VCaP (cell line): ENCODE measurements around the gene KIAA0408.
A peak's percentile ranks its signal among the peaks of the same experiment; 100 is the strongest.

Experiments
- H3K27ac ChIP-seq: fragments of 450-650 bp; 2 replicates; pipeline ENCODE4 v1.5.1; 2017
- TF ChIP-seq, protein P1 (sequence below): fragments of 450-650 bp; conservative IDR thresholded peaks from 2 replicates; pipeline ENCODE4 v1.5.1; 2017; ENCODE audit warnings: mild to moderate bottlenecking, moderate library complexity

Gene KIAA0408

DNA sequence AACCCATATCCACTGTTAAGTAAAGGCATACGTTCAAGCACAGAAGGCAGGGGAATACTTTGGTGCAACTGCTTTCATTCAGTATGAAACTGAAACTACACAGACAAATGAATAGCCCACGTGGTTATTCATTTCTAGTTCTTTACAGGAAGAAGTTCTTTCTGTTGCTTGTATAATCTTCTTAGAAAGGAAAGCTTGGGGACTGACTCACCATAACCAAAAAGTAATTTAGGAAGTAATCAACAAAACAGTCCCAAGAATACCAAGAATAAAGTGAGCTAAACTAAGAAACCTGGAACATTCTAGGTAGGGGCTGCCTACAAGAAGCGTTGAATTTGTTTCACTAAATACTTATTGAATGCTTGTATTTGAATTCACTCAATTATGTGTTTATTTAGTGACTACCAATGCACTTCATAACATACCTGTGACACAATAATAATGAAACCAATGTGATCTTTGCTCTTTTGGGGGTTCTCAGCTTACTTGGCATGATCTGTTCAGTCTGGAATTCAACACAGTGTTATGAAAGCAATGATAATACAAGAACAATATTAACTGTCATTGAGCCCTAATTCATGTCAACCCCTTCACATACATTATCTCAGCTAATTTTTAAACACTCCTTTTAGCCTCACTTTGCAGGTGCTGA, 25.1 kb upstream of the KIAA0408 start:
- H3K27ac ChIP-seq = no peak overlapping the region
- TF ChIP-seq, protein P1, sequence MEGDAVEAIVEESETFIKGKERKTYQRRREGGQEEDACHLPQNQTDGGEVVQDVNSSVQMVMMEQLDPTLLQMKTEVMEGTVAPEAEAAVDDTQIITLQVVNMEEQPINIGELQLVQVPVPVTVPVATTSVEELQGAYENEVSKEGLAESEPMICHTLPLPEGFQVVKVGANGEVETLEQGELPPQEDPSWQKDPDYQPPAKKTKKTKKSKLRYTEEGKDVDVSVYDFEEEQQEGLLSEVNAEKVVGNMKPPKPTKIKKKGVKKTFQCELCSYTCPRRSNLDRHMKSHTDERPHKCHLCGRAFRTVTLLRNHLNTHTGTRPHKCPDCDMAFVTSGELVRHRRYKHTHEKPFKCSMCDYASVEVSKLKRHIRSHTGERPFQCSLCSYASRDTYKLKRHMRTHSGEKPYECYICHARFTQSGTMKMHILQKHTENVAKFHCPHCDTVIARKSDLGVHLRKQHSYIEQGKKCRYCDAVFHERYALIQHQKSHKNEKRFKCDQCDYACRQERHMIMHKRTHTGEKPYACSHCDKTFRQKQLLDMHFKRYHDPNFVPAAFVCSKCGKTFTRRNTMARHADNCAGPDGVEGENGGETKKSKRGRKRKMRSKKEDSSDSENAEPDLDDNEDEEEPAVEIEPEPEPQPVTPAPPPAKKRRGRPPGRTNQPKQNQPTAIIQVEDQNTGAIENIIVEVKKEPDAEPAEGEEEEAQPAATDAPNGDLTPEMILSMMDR = no peak

DNA sequence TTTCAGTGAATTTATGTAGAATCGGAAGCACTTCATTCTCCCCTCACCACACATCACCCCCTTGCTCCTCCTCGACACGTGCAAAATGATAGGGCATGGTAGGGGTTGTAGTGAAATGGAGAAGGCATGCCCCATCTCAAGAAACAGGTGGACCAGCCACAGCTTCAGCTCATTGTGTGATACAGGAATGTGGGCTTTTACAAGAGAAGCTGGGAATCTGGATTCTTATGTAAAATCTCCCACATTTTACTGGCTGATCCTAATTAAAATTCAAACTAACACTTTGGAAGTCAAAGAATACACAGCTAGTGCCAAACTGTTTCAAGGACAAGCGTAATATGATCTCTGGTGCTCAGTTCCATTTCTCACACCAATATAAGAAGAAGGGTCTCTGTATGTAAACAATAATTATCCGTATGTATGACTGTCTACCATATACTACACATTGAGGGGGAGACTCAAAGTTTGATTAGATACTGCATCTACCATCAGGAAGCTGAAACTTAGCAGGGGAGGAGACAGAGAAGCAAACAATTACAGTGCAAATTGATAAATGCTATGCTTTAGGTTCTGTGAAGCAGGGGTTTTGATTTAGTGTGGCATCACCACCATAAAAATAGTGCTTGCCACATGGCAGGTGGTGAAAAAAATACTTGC, 24.3 kb upstream of the KIAA0408 start:
- TF ChIP-seq, protein P1 = no peak
- no peak overlapping the region for H3K27ac ChIP-seq

DNA sequence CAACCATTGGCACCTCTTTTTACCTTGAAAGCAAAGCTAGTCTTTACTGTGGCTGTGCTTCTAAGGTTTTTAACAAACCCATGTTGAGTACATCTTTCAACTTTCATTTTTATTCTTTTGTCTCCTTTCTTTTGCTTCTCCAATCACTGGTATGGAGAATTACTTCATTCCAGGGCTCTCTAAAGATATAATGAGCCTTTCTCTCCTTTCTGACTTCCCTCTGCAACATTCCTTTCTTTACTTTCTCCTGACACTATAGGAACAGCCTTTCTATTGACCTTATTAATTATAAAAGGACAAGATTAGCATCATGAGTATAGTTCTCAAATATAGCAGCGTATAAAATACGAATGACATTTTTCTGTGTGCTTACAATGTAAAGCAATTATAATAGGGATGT, 23.1 kb upstream of the KIAA0408 start:
- TF ChIP-seq, protein P1 = no peak
- no peak overlapping the region for H3K27ac ChIP-seq

DNA sequence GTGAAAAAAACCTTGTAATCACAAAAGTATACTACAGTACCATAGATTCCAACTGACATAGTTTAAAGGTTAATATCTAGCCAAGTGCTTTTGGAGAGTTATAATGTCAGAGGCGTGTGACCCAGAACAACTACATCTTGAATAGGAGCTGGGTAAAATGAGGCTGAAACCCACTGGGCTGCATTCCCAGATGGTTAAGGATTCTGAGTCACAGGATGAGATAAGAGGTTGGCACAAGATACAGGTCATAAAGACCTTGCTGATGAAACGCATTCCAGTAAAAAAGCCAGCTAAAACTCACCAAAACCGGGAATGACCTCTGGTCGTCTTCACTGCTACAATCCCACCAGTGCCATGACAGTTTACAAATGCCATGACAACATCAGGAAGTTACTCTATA, 22.4 kb upstream of the KIAA0408 start:
- H3K27ac ChIP-seq = no peak overlapping the region
- TF ChIP-seq, protein P1 = no peak

DNA sequence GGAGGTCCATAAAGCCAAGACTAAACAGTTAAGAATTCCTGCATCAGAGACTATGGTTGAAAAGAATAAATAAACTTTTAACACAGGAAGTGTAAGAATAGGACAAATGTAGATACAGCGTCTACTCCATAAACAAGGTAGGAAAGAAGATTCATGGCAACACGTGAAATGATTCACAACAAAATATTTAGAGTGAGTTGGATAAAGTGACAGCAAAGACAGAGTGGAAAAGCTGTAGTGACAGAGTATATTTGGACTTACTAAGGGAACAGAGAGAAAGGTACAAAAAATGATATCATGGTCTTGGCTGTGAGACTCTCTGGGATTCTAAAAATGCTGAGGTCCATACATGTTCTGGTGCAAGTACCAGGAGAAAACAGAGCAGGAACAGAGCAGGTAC, 21.9 kb upstream of the KIAA0408 start:
- TF ChIP-seq, protein P1 = no peak
- H3K27ac ChIP-seq = no peak overlapping the region

DNA sequence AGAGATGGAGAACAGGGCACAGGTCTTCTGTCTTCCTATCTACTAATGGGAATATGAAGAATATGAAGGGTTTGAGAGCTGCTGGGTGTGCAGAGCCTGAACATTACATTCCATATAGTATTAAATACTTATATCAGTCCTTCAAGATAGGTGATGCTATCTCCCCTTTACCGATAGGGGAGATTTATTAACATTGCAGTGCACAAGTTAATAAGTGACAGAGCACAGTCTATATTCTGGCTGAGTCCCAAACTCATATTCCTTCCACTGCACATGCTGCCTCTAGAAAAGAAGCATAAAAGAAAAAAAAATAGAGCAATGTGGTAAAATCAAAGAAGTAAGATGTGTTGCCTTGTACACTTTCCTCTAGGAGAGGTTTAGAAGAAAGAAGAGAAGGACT, 18.5 kb upstream of the KIAA0408 start:
- TF ChIP-seq, protein P1 = peak; percentile 42; the same call in 1 of the 2 replicates
- H3K27ac ChIP-seq = peak overlapping the region; percentile 45; the same call in 1 of the 2 replicates

DNA sequence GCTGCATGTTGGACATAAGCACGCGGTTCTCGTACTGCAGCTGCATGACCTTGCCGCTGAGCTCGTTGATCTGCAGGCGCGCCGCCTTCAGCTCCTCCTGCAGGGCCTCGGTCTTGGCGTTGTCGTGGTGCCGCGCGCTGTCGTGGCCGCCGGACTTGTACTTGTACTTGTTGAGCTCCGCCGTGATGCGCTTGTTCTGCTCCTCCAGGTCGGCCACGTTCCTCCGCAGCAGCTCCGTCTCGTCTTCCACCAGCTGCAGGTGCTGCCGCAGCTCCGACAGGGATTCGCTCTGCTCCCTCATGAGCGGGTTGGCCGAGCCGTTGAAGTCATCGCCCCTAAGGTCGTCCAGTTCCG, 16.6 kb upstream of the KIAA0408 start:
- no peak overlapping the region for H3K27ac ChIP-seq
- TF ChIP-seq, protein P1 = no peak
